Osteoblast (primary cell): ENCODE data around the gene OPTN. TPM values are rescaled to one million over a fixed set of nuclear protein-coding genes. Genes with fewer than 3 reads are reported as not detected.
"Not testable (repeated sequence)": the region's sequence is repeated elsewhere in the genome, so short reads cannot be mapped to it uniquely, and the experiment has no call there.

Experiments
- DNase-seq: peaks from one replicate; pipeline ENCODE4 v3.0.0; 2011; ENCODE audit warnings: low spot score, mixed read lengths; ENCODE audit not compliant: insufficient read length; ENCODE audit errors: missing footprints
- H2AFZ ChIP-seq: 2 replicates; pipeline ENCODE4 v1.6.0; 2011; ENCODE audit warnings: mild to moderate bottlenecking, low read length
- H3K27ac ChIP-seq: 2 replicates; pipeline ENCODE4 v1.5.1; 2011; ENCODE audit warnings: mild to moderate bottlenecking, low read depth, low read length, moderate library complexity
- H3K27me3 ChIP-seq: 2 replicates; pipeline ENCODE4 v1.6.0; 2012; ENCODE audit warnings: mild to moderate bottlenecking, control low read depth, inconsistent platforms, low read length, moderate library complexity; ENCODE audit not compliant: insufficient read depth
- H3K36me3 ChIP-seq: 2 replicates; pipeline ENCODE4 v1.5.1; 2011; ENCODE audit warnings: mild to moderate bottlenecking, low read length, control low read depth, moderate library complexity; ENCODE audit not compliant: insufficient read depth
- H3K4me1 ChIP-seq: 2 replicates; pipeline ENCODE4 v1.5.1; 2011; ENCODE audit warnings: mild to moderate bottlenecking, low read length, control low read depth, moderate library complexity; ENCODE audit not compliant: insufficient read depth
- H3K4me2 ChIP-seq: 2 replicates; pipeline ENCODE4 v1.6.0; 2011; ENCODE audit warnings: mild to moderate bottlenecking, low read length; ENCODE audit not compliant: insufficient read depth
- H3K4me3 ChIP-seq: fragments of 200-600 bp; sonication (generic); 3 replicates; pipeline ENCODE4 v1.5.1; 2012; ENCODE audit warnings: mild to moderate bottlenecking, low read length, inconsistent platforms; ENCODE audit not compliant: insufficient read depth
- H3K79me2 ChIP-seq: 2 replicates; pipeline ENCODE4 v1.6.0; 2012; ENCODE audit warnings: mild to moderate bottlenecking, low read length, control low read depth, inconsistent platforms; ENCODE audit not compliant: insufficient read depth
- H3K9me3 ChIP-seq: 2 replicates; pipeline ENCODE4 v1.5.1; 2011; ENCODE audit warnings: low read depth, low read length, control low read depth
- H4K20me1 ChIP-seq: 2 replicates; pipeline ENCODE4 v1.6.0; 2012; ENCODE audit warnings: mild to moderate bottlenecking, low read length, control low read depth; ENCODE audit not compliant: insufficient read depth
- total RNA-seq: library from RNA; depleted of rRNA; stranded (reverse); fragments of >200 nt; gene quantifications from 2 replicates; pipeline ENCODE4 v1.2.3, GENCODE V29; 2012
- TF ChIP-seq, protein P1 (sequence below): IDR thresholded peaks from 2 replicates; pipeline ENCODE4 v1.5.1; 2011; ENCODE audit warnings: mild to moderate bottlenecking, low read depth, low read length, moderate library complexity; ENCODE audit errors: extremely low read depth

OPTN gene
- total RNA-seq, result 132 and 140 TPM in 2 replicates

DNA sequence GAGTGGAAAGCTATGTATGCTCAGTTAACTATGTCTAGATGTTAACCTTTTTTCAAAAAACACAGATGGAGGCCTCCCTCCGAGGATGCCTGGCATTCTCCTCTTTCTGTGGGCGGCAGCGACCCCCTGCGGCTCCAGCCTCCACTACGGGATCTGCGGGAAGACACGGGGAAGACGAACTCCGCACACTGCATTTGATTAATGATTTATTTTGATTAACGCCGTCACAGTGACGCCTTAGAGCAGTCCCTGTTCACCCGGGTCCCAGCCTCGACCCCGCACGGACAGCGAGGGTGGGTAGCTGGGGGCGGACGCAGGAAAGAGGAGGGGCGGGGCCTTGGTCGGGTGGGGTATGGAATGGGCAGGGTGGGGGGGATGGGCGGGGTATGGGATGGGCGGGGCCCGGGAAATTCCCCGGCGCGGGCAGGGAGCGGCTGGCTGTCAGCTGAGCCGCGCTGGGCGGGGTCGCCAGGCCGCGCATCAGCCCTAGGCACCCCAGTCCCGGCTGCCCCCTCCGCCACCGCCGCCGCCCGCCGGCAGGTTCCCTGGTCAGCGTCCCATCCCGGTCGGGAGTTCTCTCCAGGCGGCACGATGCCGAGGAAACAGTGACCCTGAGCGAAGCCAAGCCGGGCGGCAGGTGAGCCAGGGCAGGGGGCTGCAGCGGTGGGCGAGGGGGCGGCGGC is at the start of gene OPTN:
TSS of gene OPTN (plus strand) at position 498 of the 683 bp plus-strand sequence. CDS start 8,960 bp downstream, outside the sequence.
- peaks cover 43% of the 10 kb centered on the region for H3K79me2 ChIP-seq
- H2AFZ ChIP-seq, result peak within 1 kb of the TSS; percentile 96
- H3K4me3 ChIP-seq, result peak within 1 kb of the TSS; percentile 95
- peak; percentile 96 for DNase-seq
- H4K20me1 ChIP-seq, result peaks cover 13% of the 10 kb centered on the region
- no peaks in the 10 kb centered on the region for H3K9me3 ChIP-seq
- peaks cover 23% of the 10 kb centered on the region for H3K4me1 ChIP-seq
- H3K27ac ChIP-seq, result peak within 1 kb of the TSS; percentile 81
- no peaks in the 10 kb centered on the region for H3K27me3 ChIP-seq
- peak within 1 kb of the TSS; percentile 97 for H3K4me2 ChIP-seq
- peaks cover 2% of the 10 kb centered on the region for H3K36me3 ChIP-seq
- TF ChIP-seq, protein P1, sequence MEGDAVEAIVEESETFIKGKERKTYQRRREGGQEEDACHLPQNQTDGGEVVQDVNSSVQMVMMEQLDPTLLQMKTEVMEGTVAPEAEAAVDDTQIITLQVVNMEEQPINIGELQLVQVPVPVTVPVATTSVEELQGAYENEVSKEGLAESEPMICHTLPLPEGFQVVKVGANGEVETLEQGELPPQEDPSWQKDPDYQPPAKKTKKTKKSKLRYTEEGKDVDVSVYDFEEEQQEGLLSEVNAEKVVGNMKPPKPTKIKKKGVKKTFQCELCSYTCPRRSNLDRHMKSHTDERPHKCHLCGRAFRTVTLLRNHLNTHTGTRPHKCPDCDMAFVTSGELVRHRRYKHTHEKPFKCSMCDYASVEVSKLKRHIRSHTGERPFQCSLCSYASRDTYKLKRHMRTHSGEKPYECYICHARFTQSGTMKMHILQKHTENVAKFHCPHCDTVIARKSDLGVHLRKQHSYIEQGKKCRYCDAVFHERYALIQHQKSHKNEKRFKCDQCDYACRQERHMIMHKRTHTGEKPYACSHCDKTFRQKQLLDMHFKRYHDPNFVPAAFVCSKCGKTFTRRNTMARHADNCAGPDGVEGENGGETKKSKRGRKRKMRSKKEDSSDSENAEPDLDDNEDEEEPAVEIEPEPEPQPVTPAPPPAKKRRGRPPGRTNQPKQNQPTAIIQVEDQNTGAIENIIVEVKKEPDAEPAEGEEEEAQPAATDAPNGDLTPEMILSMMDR, result peak; percentile 84

GRCh38 chr10:13051126-13051694 is 48.8 kb upstream of the OPTN start:
- no peak for DNase-seq
- H3K4me2 ChIP-seq, result no peak overlapping the region
- no peaks in the 10 kb centered on the region for H3K36me3 ChIP-seq
- H3K4me3 ChIP-seq, result no peak overlapping the region
- no peaks in the 10 kb centered on the region for H3K9me3 ChIP-seq
- H2AFZ ChIP-seq, result no peak overlapping the region
- no peak overlapping the region for H3K27ac ChIP-seq
- no peaks in the 10 kb centered on the region for H4K20me1 ChIP-seq
- H3K4me1 ChIP-seq, result no peaks in the 10 kb centered on the region
- H3K27me3 ChIP-seq, result no peaks in the 10 kb centered on the region
- H3K79me2 ChIP-seq, result no peaks in the 10 kb centered on the region
- TF ChIP-seq, protein P1, result no peak

- H3K4me1 ChIP-seq, H2AFZ ChIP-seq, DNase-seq, H4K20me1 ChIP-seq, H3K36me3 ChIP-seq, H3K27ac ChIP-seq, H3K9me3 ChIP-seq, H3K79me2 ChIP-seq, H3K4me3 ChIP-seq, H3K27me3 ChIP-seq, H3K4me2 ChIP-seq: not testable (repeated sequence)
Measured at GRCh38 chr10:13053208-13053607, 46.8 kb upstream of the OPTN start.

GRCh38 chr10:13053794-13054462 is 46.0 kb upstream of the OPTN start:
- no peaks in the 10 kb centered on the region for H3K4me1 ChIP-seq

More at GRCh38 chr10:13053794-13054462, 46.0 kb upstream of the OPTN start:
- Histone ChIP-seq H3K9me3 (no peaks in the 10 kb centered on the region), H3K27me3 (no peaks in the 10 kb centered on the region), H3K4me2 (no peak overlapping the region), H3K79me2 (no peaks in the 10 kb centered on the region), H3K27ac (no peak overlapping the region), H3K36me3 (no peaks in the 10 kb centered on the region), H2AFZ (no peak overlapping the region), H4K20me1 (no peaks in the 10 kb centered on the region), H3K4me3 (no peak overlapping the region)
- TF ChIP-seq, protein P1, result no peak
- DNase-seq, result peak; percentile 5
